ENCODE results near the gene CALN1. TPM values are rescaled to one million over a fixed set of nuclear protein-coding genes. Genes with fewer than 3 reads are reported as not detected.

The CALN1 gene
- total and polyA plus RNA-seq, 9 of the 15 experiments (the other 6 are each of a cell fraction or from before 2014, with no cell fraction given): 1.4 to 7.5 (median 3.3) TPM

- POLR2A ChIA-PET: no interaction called here
- intact Hi-C loops (cut with micrococcal nuclease): no loop called here
- DNase-seq (ENCODE audit: extremely low read depth in 1 of 4, low spot score in 3 of 4) (no peak), ATAC-seq (no peak), FAIRE-seq (no peak)
- CTCF ChIA-PET (ENCODE audit: low intra/inter-chr PET ratio): no interaction called here
- TF ChIP-seq MLLT1 (IDR thresholded peaks at IDR 0.05) (peak in 1 of 2 experiments; percentile 62; a peak in 1 of 4 replicates), LARP7 (IDR thresholded peaks at IDR 0.05) (0 out of 2 replicates have a peak, but pooled peaks have one; percentile 46), CXXC5 (CRISPR knock-in tag; IDR thresholded peaks at IDR 0.05) (no peak)
- TF ChIP-seq, protein P1, sequence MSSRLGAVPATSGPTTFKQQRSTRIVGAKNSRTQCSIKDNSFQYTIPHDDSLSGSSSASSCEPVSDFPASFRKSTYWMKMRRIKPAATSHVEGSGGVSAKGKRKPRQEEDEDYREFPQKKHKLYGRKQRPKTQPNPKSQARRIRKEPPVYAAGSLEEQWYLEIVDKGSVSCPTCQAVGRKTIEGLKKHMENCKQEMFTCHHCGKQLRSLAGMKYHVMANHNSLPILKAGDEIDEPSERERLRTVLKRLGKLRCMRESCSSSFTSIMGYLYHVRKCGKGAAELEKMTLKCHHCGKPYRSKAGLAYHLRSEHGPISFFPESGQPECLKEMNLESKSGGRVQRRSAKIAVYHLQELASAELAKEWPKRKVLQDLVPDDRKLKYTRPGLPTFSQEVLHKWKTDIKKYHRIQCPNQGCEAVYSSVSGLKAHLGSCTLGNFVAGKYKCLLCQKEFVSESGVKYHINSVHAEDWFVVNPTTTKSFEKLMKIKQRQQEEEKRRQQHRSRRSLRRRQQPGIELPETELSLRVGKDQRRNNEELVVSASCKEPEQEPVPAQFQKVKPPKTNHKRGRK (tag; IDR thresholded peaks at IDR 0.05): peak; percentile 97
- BruUV-seq (replicated peaks): no TSS peak
- Histone ChIP-seq H3K4me2 (ENCODE audit: insufficient read depth, low read length) (no peak overlapping the region), H4K20me1 (replicated peaks; ENCODE audit: control insufficient read depth, insufficient read depth, low read length) (no peaks in the 10 kb centered on the region), H3K9me1 (ENCODE audit: control insufficient read depth, insufficient read depth, low read length) (no peaks in the 10 kb centered on the region), H3K4me1 (replicated peaks in 1 of 2; ENCODE audit: control insufficient read depth in 2 of 2, insufficient read depth in 2 of 2, low read length in 2 of 2) (no peaks in the 10 kb centered on the region), H3K9ac (ENCODE audit: insufficient read depth in 1 of 2, low read depth in 2 of 2, low read length in 2 of 2) (no peak overlapping the region), H3K27ac (ENCODE audit: extremely low read depth, low read depth, low read length) (no peak overlapping the region), H3K79me2 (ENCODE audit: control insufficient read depth, insufficient read depth, low read length) (no peaks in the 10 kb centered on the region), H3K36me3 (ENCODE audit: control insufficient read depth, insufficient read depth, low read length) (no peaks in the 10 kb centered on the region), H2AFZ (ENCODE audit: low read depth, low read length) (no peak overlapping the region), H3K9me3 (replicated peaks; ENCODE audit: control insufficient read depth, insufficient read depth, low read depth, low read length) (no peaks in the 10 kb centered on the region), H3K4me3 (no peak overlapping the region), H3K27me3 (ENCODE audit: control insufficient read depth in 2 of 2, insufficient read depth in 2 of 2, low read length in 2 of 2) (peaks cover 11 to 12% of the 10 kb centered on the region in 2 experiments; a peak in 4 of 5 replicates)
- WGBS (ENCODE audit: insufficient coverage, low coverage, missing lambda C conversion rate): 0% methylated on average over 1 of the region's 1 CpG
- in situ Hi-C loops (cut with MboI): no loop called here
These were observed 66.9 kb downstream of the CALN1 start for GRCh38 chr7:72345208-72345727.
